SK-N-SH (cell line): ENCODE results near the gene TTC28. TPM values are rescaled to one million over a fixed set of nuclear protein-coding genes. Genes with fewer than 3 reads are reported as not detected.

Experiments used
- CTCF ChIA-PET: fragments of 300-600, 350-600 bp; formaldehyde crosslinking; extraction: SDS; loops from one replicate; lab custom pipeline; 2021; lab: Yijun Ruan, JAX
- POLR2A ChIA-PET: fragments of 350-600 bp; sonication (Branson Sonifier 250); formaldehyde crosslinking; extraction: SDS; loops from one replicate; lab custom pipeline; 2020; ENCODE audit warnings: antibody characterized with exemption, inconsistent platforms; lab: Yijun Ruan, JAX
- DNase-seq: peaks from one replicate; pipeline ENCODE4 v3.0.0; 2012
- H2AFZ ChIP-seq: fragments of 200-600 bp; sonication (generic); 2 replicates; pipeline ENCODE4 v1.8.1; 2016; ENCODE audit warnings: antibody characterized with exemption, mild to moderate bottlenecking, low read depth
- H3F3A ChIP-seq: fragments of 200-600 bp; sonication (generic); replicated peaks from 2 replicates; pipeline ENCODE3; 2016; ENCODE audit warnings: antibody characterized with exemption, mild to moderate bottlenecking; ENCODE audit not compliant: insufficient read depth
- H3K27ac ChIP-seq, 2 experiments: fragments of 200-500 bp in 1 of 2; fragments of 200-600 bp in 1 of 2; sonication (Bioruptor generic) in 1 of 2; sonication (generic), shearing (Covaris generic) in 1 of 2; 2 replicates each; pipeline versions ENCODE4 v1.5.1 to v1.6.1; 2014 to 2016; ENCODE audit warnings: low read depth in 2 of 2, inconsistent platforms in 1 of 2, low read length in 1 of 2, mild to moderate bottlenecking in 1 of 2, mixed read lengths in 1 of 2
- H3K27me3 ChIP-seq: fragments of 200-600 bp; sonication (generic), shearing (Covaris generic); 2 replicates; pipeline ENCODE4 v1.6.1; 2016; ENCODE audit warnings: mixed run types; ENCODE audit not compliant: insufficient read depth
- H3K36me3 ChIP-seq, 2 experiments: fragments of 200-500 bp in 1 of 2; fragments of 200-600 bp in 1 of 2; sonication (Bioruptor generic) in 1 of 2; sonication (generic) in 1 of 2; replicated peaks in 1 of 2; 2 replicates each; pipeline versions ENCODE3 to v1.5.1; 2014 to 2016; ENCODE audit warnings: low read length in 1 of 2, mild to moderate bottlenecking in 1 of 2; ENCODE audit not compliant: insufficient read depth in 2 of 2, control insufficient read depth in 1 of 2
- H3K4me1 ChIP-seq, 2 experiments: fragments of 200-500 bp in 1 of 2; fragments of 200-600 bp in 1 of 2; sonication (Bioruptor generic) in 1 of 2; sonication (generic), shearing (Covaris generic) in 1 of 2; 2 replicates each; pipeline versions ENCODE4 v1.5.1 to v1.6.1; 2014 to 2016; ENCODE audit warnings: low read depth in 1 of 2, low read length in 1 of 2, mixed run types in 1 of 2; ENCODE audit not compliant: insufficient read depth in 2 of 2, control insufficient read depth in 1 of 2
- H3K4me2 ChIP-seq: fragments of 200-600 bp; sonication (generic), shearing (Covaris generic); 2 replicates; pipeline ENCODE4 v1.6.1; 2017; ENCODE audit warnings: mixed run types
- H3K4me3 ChIP-seq, 2 experiments: fragments of 200-500 bp in 1 of 2; fragments of 200-600 bp in 1 of 2; sonication (Bioruptor generic) in 1 of 2; sonication (generic), shearing (Covaris generic) in 1 of 2; 2 replicates each; pipeline versions ENCODE4 v1.5.1 to v1.8.1; 2014 to 2016; ENCODE audit warnings: low read depth in 2 of 2, inconsistent platforms in 1 of 2, low read length in 1 of 2, mild to moderate bottlenecking in 1 of 2, mixed read lengths in 1 of 2, moderate library complexity in 1 of 2
- H3K79me2 ChIP-seq: fragments of 200-600 bp; sonication (generic); 2 replicates; pipeline ENCODE4 v1.8.1; 2017; ENCODE audit warnings: mild to moderate bottlenecking; ENCODE audit not compliant: insufficient read depth
- H3K9ac ChIP-seq: fragments of 200-600 bp; sonication (generic); 2 replicates; pipeline ENCODE4 v1.6.1; 2017; ENCODE audit warnings: mixed run types
- H3K9me2 ChIP-seq: fragments of 200-600 bp; sonication (generic); 2 replicates; pipeline ENCODE4 v1.6.1; 2017; ENCODE audit warnings: mixed run types
- H3K9me3 ChIP-seq: fragments of 200-600 bp; sonication (generic); 2 replicates; pipeline ENCODE4 v1.6.1; 2017; ENCODE audit warnings: mixed run types, mild to moderate bottlenecking, moderate library complexity
- H4K20me1 ChIP-seq: fragments of 200-600 bp; sonication (generic); 2 replicates; pipeline ENCODE4 v1.6.1; 2017; ENCODE audit warnings: mild to moderate bottlenecking, mixed run types; ENCODE audit not compliant: insufficient read depth
- EP300 ChIP-seq, 2 experiments: IDR thresholded peaks; 2 replicates each; pipeline versions ENCODE4 v1.4.0 to v1.6.1; 2012; ENCODE audit warnings: borderline replicate concordance in 1 of 2, low read depth in 1 of 2, low read length in 1 of 2
- EZH2phosphoT487 ChIP-seq: fragments of 200-600 bp; sonication (generic); IDR thresholded peaks from 2 replicates; pipeline ENCODE4 v1.6.1; 2017; ENCODE audit warnings: low read depth, mixed run types, mild to moderate bottlenecking, antibody characterized with exemption, moderate library complexity, borderline replicate concordance
- MAX ChIP-seq: IDR thresholded peaks from 2 replicates; pipeline ENCODE4 v1.4.0; 2012; ENCODE audit warnings: low read depth
- MXI1 ChIP-seq: IDR thresholded peaks from 2 replicates; pipeline ENCODE4 v1.6.1; 2012; ENCODE audit warnings: mild to moderate bottlenecking, low read depth, low read length, improper control_type of control experiment
- NFIC ChIP-seq: IDR thresholded peaks from 2 replicates; pipeline ENCODE4 v1.4.0; 2012; ENCODE audit warnings: borderline replicate concordance
- TAF1 ChIP-seq: IDR thresholded peaks from 2 replicates; pipeline ENCODE4 v1.6.1; 2012; ENCODE audit warnings: low read depth, mild to moderate bottlenecking, low read length, moderate library complexity, borderline replicate concordance
- TCF12 ChIP-seq: IDR thresholded peaks from 2 replicates; pipeline ENCODE4 v1.4.0; 2012
- TEAD4 ChIP-seq: IDR thresholded peaks from 2 replicates; pipeline ENCODE4 v1.4.0; 2012; ENCODE audit warnings: mild to moderate bottlenecking, borderline replicate concordance; ENCODE audit not compliant: insufficient read depth
- USF1 ChIP-seq: IDR thresholded peaks from 2 replicates; pipeline ENCODE4 v1.4.0; 2012; ENCODE audit warnings: low read depth, borderline replicate concordance
- YY1 ChIP-seq: IDR thresholded peaks from 2 replicates; pipeline ENCODE4 v1.4.0; 2012; ENCODE audit warnings: low read depth, mild to moderate bottlenecking
- WGBS: methylation state at CpG from one replicate; pipeline ENCODE4 v1.1.6; 2017; ENCODE audit warnings: low lambda C conversion rate; 5-methylcytosine and 5-hydroxymethylcytosine counted together
- polyA plus RNA-seq, 3 experiments: library from polyadenylated mRNA; depleted of rRNA; stranded (reverse); fragments of >200 nt; gene quantifications; 2 replicates each; pipeline ENCODE4 v1.2.3, GENCODE V29; 2012

TTC28 gene
- polyA plus RNA-seq, 1 of the 3 experiments (the other 2 are of a cell fraction): 5.9 TPM

GRCh38 chr22:28424427-28425080 is 255.1 kb downstream of the TTC28 start:
- Histone ChIP-seq H3K27me3 (no peaks in the 10 kb centered on the region), H3K4me3 (no peak overlapping the region), H3K9me2 (no peaks in the 10 kb centered on the region), H3F3A (peaks cover 12% of the 10 kb centered on the region), H4K20me1 (no peaks in the 10 kb centered on the region), H3K27ac (peak overlapping the region in 1 of 2 experiments; percentile 48; a peak in 2 of 4 replicates), H2AFZ (no peak overlapping the region), H3K79me2 (no peaks in the 10 kb centered on the region; the same call in 1 of the 2 replicates), H3K36me3 (no peaks in the 10 kb centered on the region), H3K4me2 (no peak overlapping the region), H3K4me1 (peaks cover 0 to 3% of the 10 kb centered on the region in 2 experiments; a peak in 2 of 4 replicates), H3K9ac (no peak overlapping the region), H3K9me3 (no peaks in the 10 kb centered on the region)
- 0 out of 4 replicates have a peak, but pooled peaks of 1 of the 2 experiments have one; percentile 11 for TF ChIP-seq EP300 (IDR thresholded peaks at IDR 0.05; ENCODE audit: borderline replicate concordance in 1 of 2, low read depth in 1 of 2, low read length in 1 of 2)
- TF ChIP-seq TCF12: peak; percentile 55
- TF ChIP-seq USF1: no peak
- peak; percentile 39 for DNase-seq
- POLR2A ChIA-PET: no interaction called here
- CTCF ChIA-PET: interaction anchor here (0.6 to 1.7 kb wide), 3 partner anchors 17 to 226 kb away, joined by 3 to 4 read pairs (median 3); no protein-coding TSS in a partner anchor
- 90% methylated on average over 2 of the region's 2 CpGs for WGBS

GRCh38 chr22:28419919-28420318 is 259.7 kb downstream of the TTC28 start:
- Histone ChIP-seq H3K27ac (no peak overlapping the region), H3K4me1 (peaks cover 2 to 5% of the 10 kb centered on the region in 2 experiments; a peak in 1 of 4 replicates), H3K36me3 (no peaks in the 10 kb centered on the region), H3K4me3 (no peak overlapping the region), H3F3A (peaks cover 5% of the 10 kb centered on the region), H4K20me1 (no peaks in the 10 kb centered on the region), H3K9me2 (no peaks in the 10 kb centered on the region), H2AFZ (no peak overlapping the region), H3K79me2 (no peaks in the 10 kb centered on the region), H3K9me3 (no peaks in the 10 kb centered on the region), H3K27me3 (no peaks in the 10 kb centered on the region), H3K9ac (no peak overlapping the region), H3K4me2 (no peak overlapping the region)
- CTCF ChIA-PET: interaction anchor here (0.7 to 2.9 kb wide), 2 partner anchors 22 to 172 kb away, joined by 3 to 9 read pairs; no protein-coding TSS in a partner anchor
- no peak for DNase-seq
- TF ChIP-seq TAF1 (no peak), EZH2phosphoT487 (no peak), MAX (no peak), MXI1 (no peak), TEAD4 (no peak), NFIC (no peak), YY1 (no peak)
- POLR2A ChIA-PET: no interaction called here
- WGBS: 96% methylated on average over 2 of the region's 2 CpGs
